Sigmoid colon (tissue), 7 donors: ENCODE results near the gene TOP2A. TPM values are rescaled to one million over a fixed set of nuclear protein-coding genes. Genes with fewer than 3 reads are reported as not detected.
A peak's percentile ranks its signal among the peaks of the same experiment; 100 is the strongest.
"Not testable (repeated sequence)": the region's sequence is repeated elsewhere in the genome, so short reads cannot be mapped to it uniquely, and the experiment has no call there.

ENCODE experiments used
- DNase-seq: peaks from one replicate; pipeline ENCODE4 v3.0.0-alpha.2; 2019
- H3K27ac ChIP-seq, 4 donors: fragments of 200-600 bp; sonication (generic); one replicate each; pipeline ENCODE4 v1.5.1; 2016 to 2019; ENCODE audit warnings: mild to moderate bottlenecking in 1 of 4
- H3K27me3 ChIP-seq, 3 donors: fragments of 200-600 bp; sonication (generic); one replicate each; pipeline ENCODE4 v1.5.1; 2019; ENCODE audit warnings: mild to moderate bottlenecking in 1 of 3
- H3K36me3 ChIP-seq, 4 donors: fragments of 200-600 bp; sonication (generic); one replicate each; pipeline ENCODE4 v1.5.1; 2016 to 2019
- H3K4me1 ChIP-seq, 4 donors: fragments of 200-600 bp; sonication (generic); one replicate each; pipeline ENCODE4 v1.5.1; 2017 to 2019
- H3K4me3 ChIP-seq, 4 donors: fragments of 200-600 bp; sonication (generic); one replicate each; pipeline ENCODE4 v1.5.1; 2017 to 2019; ENCODE audit warnings: mild to moderate bottlenecking in 2 of 4, moderate library complexity in 1 of 4
- H3K9me3 ChIP-seq, 4 donors: fragments of 200-600 bp in 3 of 4; sonication (generic) in 3 of 4; one replicate each; pipeline versions ENCODE4 v1.5.1 to v1.6.1; 2013 to 2019
- EP300 ChIP-seq, 4 donors: sonication (generic); formaldehyde crosslinking; IDR thresholded peaks; one replicate each; pipeline ENCODE4 v1.6.1; 2017; ENCODE audit warnings: antibody characterized with exemption in 4 of 4
- POLR2A ChIP-seq, 2 donors: fragments of 450-650 bp; IDR thresholded peaks; one replicate each; pipeline ENCODE4 v1.6.1; 2016; ENCODE audit warnings: antibody characterized with exemption in 2 of 2, mild to moderate bottlenecking in 2 of 2, moderate library complexity in 2 of 2
- POLR2AphosphoS5 ChIP-seq, 4 donors: sonication (generic); formaldehyde crosslinking; IDR thresholded peaks; one replicate each; pipeline ENCODE4 v1.6.1; 2017; ENCODE audit warnings: antibody characterized with exemption in 4 of 4
- WGBS, 2 donors: extraction: QIAGEN DNeasy Blood & Tissue Kit; methylation state at CpG; one replicate each; pipeline ENCODE4 v1.1.7; 2013; 5-methylcytosine and 5-hydroxymethylcytosine counted together
- intact Hi-C: fragments of 100-400 bp; cut with DNase I; formaldehyde crosslinking; loops from one replicate; pipeline ENCODE4 v1.15.1; 2023
- polyA plus RNA-seq, 3 donors: library from polyadenylated mRNA; stranded (reverse); fragments of 200-250 nt; gene quantifications; one replicate each; pipeline ENCODE4 v1.2.3, GENCODE V29; 2013
- total RNA-seq, 4 donors: library from RNA; depleted of rRNA; stranded (reverse); fragments of >200 nt; gene quantifications; one replicate each; pipeline ENCODE4 v1.1.0, GENCODE V29; 2016
- TF ChIP-seq, protein P1 (sequence below), 4 experiments: fragments of 450-650 bp in 3 of 4; fragments of 200-600 bp in 1 of 4; IDR thresholded peaks; one replicate each; pipeline ENCODE4 v1.5.1; 2016 to 2019; ENCODE audit warnings: antibody characterized with exemption in 4 of 4, mild to moderate bottlenecking in 3 of 4, moderate library complexity in 2 of 4
- donor health status: healthy with polysubstance abuse.
- donor health status: Bipolar disorder and iron deficiency.
- donor health status: healthy.

TOP2A gene
- total and polyA plus RNA-seq, 7 donors, result 0.33 to 28.7 (median 2.1) TPM

DNA sequence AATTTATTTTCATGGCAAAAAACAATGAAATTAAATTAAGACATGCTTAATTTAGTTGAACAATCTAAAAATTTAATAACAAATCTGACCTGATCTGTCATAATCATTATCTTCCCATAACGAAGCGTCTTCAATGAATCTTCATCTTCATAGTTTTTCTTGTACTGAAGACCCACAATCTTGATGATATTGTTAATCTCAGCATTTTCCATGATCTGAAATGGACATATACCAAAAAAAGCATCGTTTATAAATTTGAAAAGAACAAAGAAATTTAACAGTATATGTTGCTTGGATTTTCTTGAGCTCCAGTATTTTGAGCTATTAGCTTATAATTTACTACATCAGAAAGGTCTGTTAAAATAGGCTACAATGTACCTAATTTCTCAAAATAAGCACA lies 10.2 kb downstream of the TOP2A start:
- no peaks in the 10 kb centered on the region for H3K27me3 ChIP-seq
- no peak for DNase-seq
- no peaks in the 10 kb centered on the region for H3K4me1 ChIP-seq
- no peaks in the 10 kb centered on the region for H3K36me3 ChIP-seq
- H3K9me3 ChIP-seq, result no peaks in the 10 kb centered on the region
- H3K27ac ChIP-seq, result no peak overlapping the region
- WGBS, 2 donors, result 96 to 97% methylated on average over 3 of the region's 3 CpGs
- TF ChIP-seq, protein P1, sequence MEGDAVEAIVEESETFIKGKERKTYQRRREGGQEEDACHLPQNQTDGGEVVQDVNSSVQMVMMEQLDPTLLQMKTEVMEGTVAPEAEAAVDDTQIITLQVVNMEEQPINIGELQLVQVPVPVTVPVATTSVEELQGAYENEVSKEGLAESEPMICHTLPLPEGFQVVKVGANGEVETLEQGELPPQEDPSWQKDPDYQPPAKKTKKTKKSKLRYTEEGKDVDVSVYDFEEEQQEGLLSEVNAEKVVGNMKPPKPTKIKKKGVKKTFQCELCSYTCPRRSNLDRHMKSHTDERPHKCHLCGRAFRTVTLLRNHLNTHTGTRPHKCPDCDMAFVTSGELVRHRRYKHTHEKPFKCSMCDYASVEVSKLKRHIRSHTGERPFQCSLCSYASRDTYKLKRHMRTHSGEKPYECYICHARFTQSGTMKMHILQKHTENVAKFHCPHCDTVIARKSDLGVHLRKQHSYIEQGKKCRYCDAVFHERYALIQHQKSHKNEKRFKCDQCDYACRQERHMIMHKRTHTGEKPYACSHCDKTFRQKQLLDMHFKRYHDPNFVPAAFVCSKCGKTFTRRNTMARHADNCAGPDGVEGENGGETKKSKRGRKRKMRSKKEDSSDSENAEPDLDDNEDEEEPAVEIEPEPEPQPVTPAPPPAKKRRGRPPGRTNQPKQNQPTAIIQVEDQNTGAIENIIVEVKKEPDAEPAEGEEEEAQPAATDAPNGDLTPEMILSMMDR (IDR thresholded peaks at IDR 0.05), result no peak
- TF ChIP-seq POLR2AphosphoS5 (IDR thresholded peaks at IDR 0.05) (no peak), EP300 (IDR thresholded peaks at IDR 0.05) (no peak), POLR2A (IDR thresholded peaks at IDR 0.05) (no peak)
- intact Hi-C loops, result no loop called here
- H3K4me3 ChIP-seq, result no peak overlapping the region

DNA sequence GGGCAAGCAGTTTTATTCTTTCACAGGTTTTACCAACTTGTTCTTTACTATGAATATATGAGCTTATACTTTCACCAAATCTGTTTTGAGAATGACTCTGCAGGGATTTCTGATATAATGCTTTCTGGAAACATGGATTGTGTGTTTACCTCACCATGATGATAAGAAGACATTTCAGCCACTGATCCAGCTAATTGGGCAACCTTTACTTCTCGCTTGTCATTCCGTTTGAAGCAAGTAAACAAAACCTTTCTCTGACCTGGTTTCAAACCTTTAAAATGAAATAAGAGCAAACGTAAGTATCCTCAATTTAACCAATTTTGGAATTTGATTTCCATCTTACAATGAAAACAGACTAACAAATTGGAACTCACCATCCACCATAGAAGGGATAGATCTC lies 13.7 kb downstream of the TOP2A start:
- no peak overlapping the region for H3K27ac ChIP-seq
- H3K9me3 ChIP-seq, result no peaks in the 10 kb centered on the region
- no peaks in the 10 kb centered on the region for H3K27me3 ChIP-seq
- DNase-seq, result no peak
- no peaks in the 10 kb centered on the region for H3K36me3 ChIP-seq
- 82 to 86% methylated on average over 3 of the region's 3 CpGs for WGBS, 2 donors
- intact Hi-C loops, result no loop called here
- TF ChIP-seq, protein P1 (IDR thresholded peaks at IDR 0.05), result no peak
- no peak for TF ChIP-seq EP300 (IDR thresholded peaks at IDR 0.05)
- TF ChIP-seq POLR2AphosphoS5 (IDR thresholded peaks at IDR 0.05), result no peak
- no peak for TF ChIP-seq POLR2A (IDR thresholded peaks at IDR 0.05)
- H3K4me1 ChIP-seq, result no peaks in the 10 kb centered on the region
- no peak overlapping the region for H3K4me3 ChIP-seq

DNA sequence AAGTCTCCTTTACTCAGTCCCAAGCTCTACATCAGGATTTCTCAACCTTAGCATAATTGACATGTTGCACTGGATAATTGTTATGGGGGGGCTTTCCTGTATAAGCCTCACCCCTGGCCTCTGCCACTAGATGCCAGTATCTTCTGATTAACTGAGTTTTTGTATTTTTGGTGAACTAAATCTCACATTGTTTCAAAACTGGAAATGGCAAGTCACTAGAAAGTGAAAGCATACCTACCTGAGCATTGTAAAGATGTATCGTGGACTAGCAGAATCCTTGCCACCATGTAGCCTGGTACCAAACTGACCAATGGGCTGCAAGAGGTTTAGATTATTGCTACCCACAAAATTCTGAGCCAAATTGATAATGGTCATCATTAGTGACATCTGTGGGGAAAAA lies 15.0 kb downstream of the TOP2A start:
- no peaks in the 10 kb centered on the region for H3K36me3 ChIP-seq
- no peak for DNase-seq
- no peaks in the 10 kb centered on the region for H3K27me3 ChIP-seq
- H3K4me1 ChIP-seq, result no peaks in the 10 kb centered on the region
- WGBS, 2 donors, result 72 to 91% methylated on average over 1 of the region's 1 CpG
- H3K9me3 ChIP-seq, result no peaks in the 10 kb centered on the region
- H3K27ac ChIP-seq, result no peak overlapping the region
- TF ChIP-seq POLR2A (IDR thresholded peaks at IDR 0.05) (no peak), EP300 (IDR thresholded peaks at IDR 0.05) (no peak), POLR2AphosphoS5 (IDR thresholded peaks at IDR 0.05) (no peak)
- TF ChIP-seq, protein P1 (IDR thresholded peaks at IDR 0.05), result no peak
- no peak overlapping the region for H3K4me3 ChIP-seq
- intact Hi-C loops, result no loop called here

DNA sequence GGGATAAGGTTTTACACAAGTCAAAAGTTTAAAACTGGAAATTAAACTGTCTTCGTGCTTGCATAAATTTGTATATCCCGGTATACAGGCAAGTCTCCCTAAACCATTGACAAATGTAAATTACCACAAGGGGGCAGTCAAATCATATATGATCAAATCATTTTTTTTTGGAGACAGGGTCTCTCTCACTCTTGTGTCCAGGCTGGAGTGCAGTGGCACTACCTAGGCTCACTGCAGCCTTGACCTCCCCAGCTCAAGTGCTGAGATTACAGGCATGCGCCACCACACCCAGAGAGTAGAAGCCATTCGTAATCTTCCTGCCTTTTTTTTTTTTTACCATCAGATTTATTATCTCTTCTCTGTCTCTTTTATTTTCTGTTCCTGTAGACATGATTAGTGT lies 18.5 kb downstream of the TOP2A start:
- H3K36me3 ChIP-seq, result no peaks in the 10 kb centered on the region
- no peaks in the 10 kb centered on the region for H3K9me3 ChIP-seq
- intact Hi-C loops, result loop anchor here (1.0 to 5.0 kb wide), 3 partner anchors 37 to 161 kb away; partner anchors contain the start of gene GJD3
- TF ChIP-seq, protein P1 (IDR thresholded peaks at IDR 0.05), result peak; percentile 44 to 60 (median 52)
- no peak for TF ChIP-seq EP300 (IDR thresholded peaks at IDR 0.05)
- DNase-seq, result no peak
- no peak overlapping the region for H3K4me3 ChIP-seq
- H3K27me3 ChIP-seq, result no peaks in the 10 kb centered on the region
- H3K4me1 ChIP-seq, result no peaks in the 10 kb centered on the region
- 48 to 67% methylated on average over 4 of the region's 4 CpGs for WGBS, 2 donors
- no peak overlapping the region for H3K27ac ChIP-seq

DNA sequence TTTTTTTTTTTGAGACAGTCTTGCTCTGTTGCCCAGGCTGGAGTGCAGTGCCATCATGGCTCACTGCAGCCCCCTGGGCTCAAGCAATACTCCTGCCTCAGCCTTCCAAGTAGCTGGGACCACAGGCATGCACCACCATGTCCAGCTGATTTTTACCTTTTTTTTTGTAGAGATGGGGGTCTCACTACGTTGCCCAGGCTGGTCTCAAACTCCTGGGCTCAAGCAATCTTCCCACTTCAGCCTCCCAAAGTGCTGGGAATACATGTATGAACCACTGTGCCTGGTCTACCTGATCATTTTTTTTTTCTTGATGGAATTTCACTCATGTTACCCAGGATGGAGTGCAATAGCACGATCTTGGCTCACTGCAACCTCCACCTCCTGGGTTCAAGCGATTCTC lies 31.1 kb downstream of the TOP2A start:
- DNase-seq, H3K27ac ChIP-seq, H3K27me3 ChIP-seq, H3K4me1 ChIP-seq, H3K4me3 ChIP-seq, H3K9me3 ChIP-seq, H3K36me3 ChIP-seq, intact Hi-C loops: not testable (repeated sequence)
- 94% methylated on average over 3 of the region's 3 CpGs for WGBS, 2 donors
